ENCODE results near the gene ANKMY2. TPM values are rescaled to one million over a fixed set of nuclear protein-coding genes. Genes with fewer than 3 reads are reported as not detected.

Gene ANKMY2
- total RNA-seq, 3 donors from 2014 or later (not counting 1 experiment from before 2014, with no cell fraction given) = 15.5 to 21.4 (median 19.4) TPM

- H3K9me3 Mint-ChIP-seq = no peaks in the 10 kb centered on the region
- intact Hi-C loops (cut with micrococcal nuclease) = no loop called here
- ATAC-seq = no peak
Measured at GRCh38 chr7:16634271-16634738, 11.2 kb downstream of the ANKMY2 start.

GRCh38 chr7:16630654-16631053, 14.9 kb downstream of the ANKMY2 start:
- no peak for ATAC-seq
- intact Hi-C loops (cut with micrococcal nuclease) = no loop called here
- no peak for DNase-seq
- Mint-ChIP-seq H3K27ac (no peak overlapping the region), H3K9me3 (no peaks in the 10 kb centered on the region), H3K36me3 (peaks cover 20% of the 10 kb centered on the region), H3K4me1 (peaks cover 7 to 14% of the 10 kb centered on the region in 2 donors), H3K27me3 (ENCODE audit: low read depth in 2 of 2) (no peaks in the 10 kb centered on the region), H3K4me3 (no peak overlapping the region)
- Histone ChIP-seq H3K9me3 (ENCODE audit: control insufficient read depth, insufficient read depth, low read length) (no peaks in the 10 kb centered on the region), H3K4me3 (ENCODE audit: low read length) (no peak overlapping the region), H3K4me1 (ENCODE audit: control insufficient read depth, insufficient read depth, low read length) (no peaks in the 10 kb centered on the region), H3K36me3 (ENCODE audit: control insufficient read depth, insufficient read depth, low read length) (peaks cover 19% of the 10 kb centered on the region), H3K27ac (ENCODE audit: low read length) (no peak overlapping the region), H3K27me3 (ENCODE audit: control insufficient read depth, insufficient read depth, low read length) (no peaks in the 10 kb centered on the region)
- 97% methylated on average over 1 of the region's 1 CpG for WGBS (ENCODE audit: insufficient coverage)
- no peak for TF ChIP-seq CTCF (IDR thresholded peaks at IDR 0.05)

More at GRCh38 chr7:16634271-16634738, 11.2 kb downstream of the ANKMY2 start:
- no peaks in the 10 kb centered on the region for H3K9me3 ChIP-seq (ENCODE audit: control insufficient read depth, insufficient read depth, low read length)
- H3K4me1 ChIP-seq (ENCODE audit: control insufficient read depth, insufficient read depth, low read length) = no peaks in the 10 kb centered on the region
- TF ChIP-seq CTCF (IDR thresholded peaks at IDR 0.05) = no peak
- H3K27me3 ChIP-seq (ENCODE audit: control insufficient read depth, insufficient read depth, low read length) = no peaks in the 10 kb centered on the region
- H3K4me1 Mint-ChIP-seq = peaks cover 30 to 32% of the 10 kb centered on the region in 2 donors
- no peak for DNase-seq
- no peak overlapping the region for H3K27ac Mint-ChIP-seq
- no peak overlapping the region for H3K4me3 Mint-ChIP-seq
- peaks cover 13% of the 10 kb centered on the region for H3K36me3 ChIP-seq (ENCODE audit: control insufficient read depth, insufficient read depth, low read length)
- H3K4me3 ChIP-seq (ENCODE audit: low read length) = no peak overlapping the region
- H3K27ac ChIP-seq (ENCODE audit: low read length) = no peak overlapping the region
- 97% methylated on average over 4 of the region's 4 CpGs for WGBS (ENCODE audit: insufficient coverage)
- no peaks in the 10 kb centered on the region for H3K27me3 Mint-ChIP-seq (ENCODE audit: low read depth in 2 of 2)
- H3K36me3 Mint-ChIP-seq = peaks cover 20% of the 10 kb centered on the region

GRCh38 chr7:16627236-16627635, 18.3 kb downstream of the ANKMY2 start:
- H3K36me3 ChIP-seq (ENCODE audit: control insufficient read depth, insufficient read depth, low read length) = peaks cover 32% of the 10 kb centered on the region
- H3K27ac ChIP-seq (ENCODE audit: low read length) = no peak overlapping the region
- no CpG with 5 or more reads among the region's 2 CpGs for WGBS (ENCODE audit: insufficient coverage)
- TF ChIP-seq CTCF (IDR thresholded peaks at IDR 0.05) = no peak
- ATAC-seq (no peak), DNase-seq (no peak)
- no peaks in the 10 kb centered on the region for H3K9me3 Mint-ChIP-seq
- peaks cover 0 to 6% of the 10 kb centered on the region in 2 donors for H3K4me1 Mint-ChIP-seq
- no peak overlapping the region for H3K4me3 Mint-ChIP-seq
- H3K27me3 ChIP-seq (ENCODE audit: control insufficient read depth, insufficient read depth, low read length) = no peaks in the 10 kb centered on the region
- no peaks in the 10 kb centered on the region for H3K27me3 Mint-ChIP-seq (ENCODE audit: low read depth in 2 of 2)
- H3K9me3 ChIP-seq (ENCODE audit: control insufficient read depth, insufficient read depth, low read length) = no peaks in the 10 kb centered on the region
- no peak overlapping the region for H3K4me3 ChIP-seq (ENCODE audit: low read length)
- H3K36me3 Mint-ChIP-seq = peaks cover 6% of the 10 kb centered on the region
- intact Hi-C loops (cut with micrococcal nuclease) = no loop called here
- no peak overlapping the region for H3K27ac Mint-ChIP-seq
- no peaks in the 10 kb centered on the region for H3K4me1 ChIP-seq (ENCODE audit: control insufficient read depth, insufficient read depth, low read length)

- H3K4me3 ChIP-seq (ENCODE audit: low read length) = no peak overlapping the region
- no peak overlapping the region for H3K27ac ChIP-seq (ENCODE audit: low read length)
- DNase-seq (no peak), ATAC-seq (no peak)
- Mint-ChIP-seq H3K36me3 (no peaks in the 10 kb centered on the region), H3K27me3 (ENCODE audit: low read depth in 2 of 2) (no peaks in the 10 kb centered on the region), H3K4me1 (peaks cover 0 to 6% of the 10 kb centered on the region in 2 donors), H3K4me3 (no peak overlapping the region), H3K9me3 (no peaks in the 10 kb centered on the region), H3K27ac (no peak overlapping the region)
- no peaks in the 10 kb centered on the region for H3K9me3 ChIP-seq (ENCODE audit: control insufficient read depth, insufficient read depth, low read length)
- H3K4me1 ChIP-seq (ENCODE audit: control insufficient read depth, insufficient read depth, low read length) = no peaks in the 10 kb centered on the region
- no peak for TF ChIP-seq CTCF (IDR thresholded peaks at IDR 0.05)
- intact Hi-C loops (cut with micrococcal nuclease) = no loop called here
- no peaks in the 10 kb centered on the region for H3K27me3 ChIP-seq (ENCODE audit: control insufficient read depth, insufficient read depth, low read length)
- H3K36me3 ChIP-seq (ENCODE audit: control insufficient read depth, insufficient read depth, low read length) = peaks cover 37% of the 10 kb centered on the region
- WGBS (ENCODE audit: insufficient coverage) = 100% methylated on average over 2 of the region's 2 CpGs
Measured at GRCh38 chr7:16626388-16626787, 19.2 kb downstream of the ANKMY2 start.
